Measurements from ENCODE around the gene OCA2. TPM values are rescaled to one million over a fixed set of nuclear protein-coding genes. Genes with fewer than 3 reads are reported as not detected.

The OCA2 gene
- total RNA-seq, 4 donors from 2014 or later, result 0.19 to 1.1 TPM; not detected in 2

GRCh38 chr15:28131946-28132345 lies 32.8 kb upstream of the OCA2 start:
- ATAC-seq (ENCODE audit: low FRiP score) (no peak), DNase-seq (ENCODE audit: low spot score) (no peak)
- TF ChIP-seq CTCF (IDR thresholded peaks at IDR 0.05), result no peak

DNA sequence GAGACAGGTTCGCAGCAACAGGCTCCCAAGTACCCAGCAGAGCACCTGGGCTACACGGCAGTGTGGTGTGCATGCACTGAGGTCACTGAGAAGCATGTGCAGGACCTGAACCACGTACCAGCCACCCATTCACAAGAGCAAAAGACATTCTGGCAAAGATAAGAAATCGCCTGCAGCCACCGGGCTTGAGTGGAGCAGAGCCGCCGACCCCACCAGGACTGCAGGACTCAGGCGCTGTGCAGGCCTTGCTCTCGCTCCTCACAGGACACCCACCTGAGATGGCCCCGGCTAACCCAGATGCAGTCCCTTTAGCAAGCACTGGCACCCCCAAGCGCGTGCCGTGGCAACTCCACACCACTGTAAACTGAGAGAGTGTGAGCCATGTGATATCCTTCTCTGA lies 32.3 kb upstream of the OCA2 start:
- DNase-seq (ENCODE audit: low spot score), result no peak
- TF ChIP-seq CTCF (IDR thresholded peaks at IDR 0.05), result no peak

GRCh38 chr15:28130651-28131050 lies 31.5 kb upstream of the OCA2 start:
- TF ChIP-seq CTCF (IDR thresholded peaks at IDR 0.05), result no peak

More for the DNA sequence above, 32.3 kb upstream of the OCA2 start:
- no peak for ATAC-seq (ENCODE audit: low FRiP score)

DNA sequence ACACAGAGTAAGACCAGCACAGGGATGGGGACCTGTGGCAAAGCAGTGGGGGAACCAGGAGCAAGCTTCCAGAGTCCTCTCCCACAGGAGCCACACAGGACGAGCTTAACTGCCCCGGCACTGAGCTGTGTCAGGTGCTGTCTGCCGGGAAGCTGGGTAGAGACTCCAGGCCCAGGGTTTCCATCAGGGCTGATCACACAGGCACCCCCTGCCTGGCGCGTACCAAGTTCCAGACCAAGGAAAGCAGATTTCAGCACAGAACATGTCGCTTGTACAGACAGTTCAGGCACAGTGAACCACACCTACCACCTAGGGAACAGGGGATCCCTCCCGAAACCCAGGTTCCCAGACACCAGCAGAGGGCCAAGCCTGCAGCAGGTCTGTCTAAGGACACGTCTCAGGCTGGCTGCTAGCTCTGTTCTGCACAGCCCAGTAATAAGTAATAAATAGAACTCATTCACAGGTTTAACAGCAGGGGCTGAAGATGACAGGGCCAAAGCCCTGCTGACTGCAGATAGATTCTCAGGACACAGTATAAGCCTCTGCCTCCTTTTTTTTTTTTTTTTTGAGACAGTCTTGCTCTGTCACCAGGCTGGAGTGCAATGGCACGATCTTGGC lies 30.2 kb upstream of the OCA2 start:
- DNase-seq (ENCODE audit: low spot score) (no peak), ATAC-seq (ENCODE audit: low FRiP score) (no peak)
- no peak for TF ChIP-seq CTCF (IDR thresholded peaks at IDR 0.05)

More at GRCh38 chr15:28130651-28131050, 31.5 kb upstream of the OCA2 start:
- ATAC-seq (ENCODE audit: low FRiP score) (no peak), DNase-seq (ENCODE audit: low spot score) (no peak)

GRCh38 chr15:28128031-28128430 lies 28.9 kb upstream of the OCA2 start:
- DNase-seq (ENCODE audit: low spot score) (no peak), ATAC-seq (ENCODE audit: low FRiP score) (no peak)
- TF ChIP-seq CTCF (IDR thresholded peaks at IDR 0.05), result no peak

- TF ChIP-seq CTCF (IDR thresholded peaks at IDR 0.05), result no peak
- DNase-seq (ENCODE audit: low spot score) (no peak), ATAC-seq (ENCODE audit: low FRiP score) (no peak)
Measured at GRCh38 chr15:28127036-28127435, 27.9 kb upstream of the OCA2 start.

All from omental fat pad (tissue), 4 donors.